Testis (tissue), 3 donors: ENCODE measurements around the gene IGF2R. TPM values are rescaled to one million over a fixed set of nuclear protein-coding genes. Genes with fewer than 3 reads are reported as not detected.

Source experiments
- DNase-seq: peaks from one replicate; pipeline ENCODE4 v3.0.0-alpha.2; 2019
- H3K27ac ChIP-seq, 2 donors: fragments of 200-600 bp; sonication (generic); one replicate each; pipeline ENCODE4 v1.5.1; 2019
- H3K27me3 ChIP-seq: fragments of 200-600 bp; sonication (generic); one replicate; pipeline ENCODE4 v1.5.1; 2019
- H3K36me3 ChIP-seq: fragments of 200-600 bp; sonication (generic); one replicate; pipeline ENCODE4 v1.5.1; 2017; ENCODE audit warnings: low read depth; ENCODE audit errors: missing control alignments
- H3K4me1 ChIP-seq: fragments of 200-600 bp; sonication (generic); one replicate; pipeline ENCODE4 v1.5.1; 2019
- H3K4me3 ChIP-seq, 2 donors: fragments of 200-600 bp; sonication (generic); one replicate each; pipeline ENCODE4 v1.5.1; 2017 to 2019
- H3K9me3 ChIP-seq: fragments of 200-600 bp; sonication (generic); one replicate; pipeline ENCODE4 v1.5.1; 2017
- CTCF ChIP-seq, 3 experiments: fragments of 450-650 bp in 2 of 3; fragments of 200-600 bp in 1 of 3; sonication (generic) in 1 of 3; IDR thresholded peaks; one replicate each; pipeline ENCODE4 v1.5.1; 2016 to 2019; ENCODE audit warnings: antibody characterized with exemption in 3 of 3, mild to moderate bottlenecking in 2 of 3, moderate library complexity in 1 of 3
- POLR2A ChIP-seq: fragments of 450-650 bp; IDR thresholded peaks from one replicate; pipeline ENCODE4 v1.6.1; 2017; ENCODE audit warnings: antibody characterized with exemption, mild to moderate bottlenecking, moderate library complexity
- WGBS, 2 donors: methylation state at CpG; one replicate each; pipeline ENCODE4 v1.1.5; 2018; 5-methylcytosine and 5-hydroxymethylcytosine counted together
- intact Hi-C: fragments of 100-400 bp; cut with DNase I; formaldehyde crosslinking; loops from one replicate; pipeline ENCODE4 v1.15.1; 2023; ENCODE audit warnings: low total_unique reads
- polyA plus RNA-seq: library from polyadenylated mRNA; stranded (reverse); fragments of 350-450 nt; fragmentation: Illumina TruSeq; extraction: RNeasy Lipid Tissue Mini Kit (QIAGEN cat#74804); gene quantifications from one replicate; pipeline ENCODE4 v1.2.3, GENCODE V29; 2014; ENCODE audit warnings: low read depth, low replicate concordance; ENCODE audit not compliant: insufficient read depth
- total RNA-seq, 2 donors: library from RNA; depleted of rRNA; stranded (reverse); fragments of >200 nt; gene quantifications; one replicate each; pipeline ENCODE4 v1.2.3, GENCODE V29; 2016

The IGF2R gene
- total and polyA plus RNA-seq, 3 donors from 2014 or later, result 47.3 to 109 (median 84.6) TPM

DNA sequence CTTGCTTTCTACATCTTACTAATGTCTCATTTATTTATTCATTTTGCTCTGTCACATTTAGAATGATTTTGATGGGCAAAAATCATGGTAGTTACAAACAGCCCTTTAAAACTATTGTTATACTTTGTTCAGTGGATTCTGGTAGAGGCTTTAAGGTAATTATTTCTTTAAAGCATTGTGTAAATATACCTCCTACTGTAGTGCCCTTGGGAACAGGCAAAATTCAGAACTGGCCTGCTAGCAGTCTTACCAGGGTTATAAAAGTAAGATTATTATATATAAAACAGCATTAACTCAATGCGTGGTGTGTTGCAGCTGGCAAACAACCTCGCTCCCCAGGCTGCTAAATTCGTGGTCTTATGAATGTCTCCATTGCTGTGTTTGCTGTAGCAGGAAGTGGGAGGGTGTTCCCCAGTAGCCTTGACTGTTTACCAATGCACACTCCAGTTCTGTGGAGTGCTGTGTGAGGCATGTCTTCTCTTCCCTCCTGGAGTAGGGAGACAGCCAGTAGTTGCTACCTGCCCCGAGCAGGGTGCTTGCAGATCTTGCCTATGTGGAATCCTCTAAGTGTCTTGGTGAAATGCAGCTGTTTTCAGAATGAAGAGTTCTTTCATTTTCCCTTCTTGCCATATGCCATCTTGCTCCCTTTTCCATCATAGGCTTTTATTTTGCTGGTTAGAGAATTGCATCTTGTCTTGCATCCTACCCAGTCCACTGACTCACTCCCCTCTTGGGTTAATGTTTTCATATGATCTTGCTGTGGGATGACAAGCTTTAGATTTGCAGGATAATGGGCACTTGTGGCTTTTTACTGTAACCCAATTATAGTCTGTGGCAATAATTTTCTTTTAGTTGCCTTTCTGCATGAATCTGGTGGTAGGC, 45.3 kb downstream of the IGF2R start:
- Histone ChIP-seq H3K27ac (no peak overlapping the region), H3K27me3 (no peaks in the 10 kb centered on the region), H3K4me3 (no peak overlapping the region), H3K36me3 (no peaks in the 10 kb centered on the region), H3K9me3 (no peaks in the 10 kb centered on the region), H3K4me1 (peaks cover 4% of the 10 kb centered on the region)
- no peak for TF ChIP-seq CTCF (IDR thresholded peaks at IDR 0.05)
- no peak for TF ChIP-seq POLR2A
- 59 to 76% methylated on average over 4 of the region's 4 CpGs for whole genome bisulfite sequencing, 2 donors
- intact Hi-C loops, result no loop called here
- DNase-seq, result no peak

DNA sequence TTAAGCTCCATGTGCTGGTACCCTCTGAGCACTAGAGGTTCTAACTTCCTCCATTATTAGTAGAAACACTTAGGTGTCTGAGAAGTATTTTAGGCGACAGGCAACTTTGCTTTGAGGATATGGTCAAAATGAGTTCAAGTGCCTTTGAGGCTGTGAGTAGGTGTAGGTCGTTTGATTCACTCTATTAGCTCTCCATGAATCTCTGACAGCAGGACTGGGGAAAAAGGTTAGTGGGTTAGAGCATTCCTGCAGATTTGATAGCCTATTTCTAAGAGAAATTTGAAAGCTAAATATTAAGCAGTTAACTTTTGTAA, 45.9 kb downstream of the IGF2R start:
- intact Hi-C loops, result no loop called here
- no peaks in the 10 kb centered on the region for H3K27me3 ChIP-seq
- 75 to 82% methylated on average over 2 of the region's 2 CpGs for WGBS, 2 donors
- H3K9me3 ChIP-seq, result no peaks in the 10 kb centered on the region
- DNase-seq, result no peak
- peaks cover 4% of the 10 kb centered on the region for H3K4me1 ChIP-seq
- no peaks in the 10 kb centered on the region for H3K36me3 ChIP-seq
- H3K4me3 ChIP-seq, result no peak overlapping the region
- no peak for TF ChIP-seq CTCF (IDR thresholded peaks at IDR 0.05)
- TF ChIP-seq POLR2A, result no peak
- H3K27ac ChIP-seq, result no peak overlapping the region

- 84 to 95% methylated on average over 9 to 10 of the region's 10 CpGs for WGBS, 2 donors
- intact Hi-C loops, result no loop called here
Observed at GRCh38 chr6:160015778-160016684, 47.1 kb downstream of the IGF2R start.

DNA sequence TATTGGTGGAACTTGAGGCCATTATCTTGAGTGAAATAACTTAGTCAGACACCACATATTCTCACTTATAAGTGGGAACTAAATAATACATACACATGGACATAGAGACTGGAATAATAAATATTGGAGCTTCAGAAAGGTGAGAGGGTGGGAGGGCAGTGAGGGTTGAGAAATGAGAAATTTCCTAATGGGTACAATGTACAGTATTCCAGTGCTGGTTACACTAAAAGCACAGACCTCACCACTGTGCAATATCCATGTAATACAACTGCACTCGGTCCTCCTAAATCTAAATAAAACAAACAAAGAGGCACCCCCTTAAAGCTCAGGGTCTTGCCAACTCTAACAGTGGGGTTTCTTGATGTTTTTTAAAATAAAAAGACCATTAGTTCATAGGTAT, 53.2 kb downstream of the IGF2R start:
- intact Hi-C loops, result no loop called here
- H3K4me1 ChIP-seq, result no peaks in the 10 kb centered on the region
- H3K4me3 ChIP-seq, result no peak overlapping the region
- TF ChIP-seq CTCF (IDR thresholded peaks at IDR 0.05) (no peak), POLR2A (no peak)
- no peaks in the 10 kb centered on the region for H3K36me3 ChIP-seq
- DNase-seq, result no peak
- WGBS, 2 donors, result 95% methylated on average over 1 of the region's 1 CpG
- no peak overlapping the region for H3K27ac ChIP-seq
- H3K9me3 ChIP-seq, result no peaks in the 10 kb centered on the region
- no peaks in the 10 kb centered on the region for H3K27me3 ChIP-seq

More at GRCh38 chr6:160015778-160016684, 47.1 kb downstream of the IGF2R start:
- Histone ChIP-seq H3K4me3 (no peak overlapping the region), H3K4me1 (no peaks in the 10 kb centered on the region), H3K36me3 (no peaks in the 10 kb centered on the region), H3K27ac (no peak overlapping the region), H3K27me3 (no peaks in the 10 kb centered on the region), H3K9me3 (no peaks in the 10 kb centered on the region)
- no peak for DNase-seq
- TF ChIP-seq POLR2A (no peak), CTCF (IDR thresholded peaks at IDR 0.05) (no peak)
